H1 (cell line): Measurements from ENCODE around the gene CELA2A. TPM values are rescaled to one million over a fixed set of nuclear protein-coding genes. Genes with fewer than 3 reads are reported as not detected.

Experiments
- NRF1 ChIP-seq: IDR thresholded peaks from 2 replicates; pipeline ENCODE4 v1.6.1; 2011; ENCODE audit warnings: mild to moderate bottlenecking, low read depth, low read length, improper control_type of control experiment
- SAP30 ChIP-seq: fragments of 300-600 bp; sonication (generic); IDR thresholded peaks from 2 replicates; pipeline ENCODE4 v1.7.1; 2012; ENCODE audit warnings: low read length, moderate library complexity, mild to moderate bottlenecking, inconsistent platforms; ENCODE audit not compliant: insufficient read depth, insufficient replicate concordance
- polyA plus RNA-seq, 7 experiments: library from polyadenylated mRNA; depleted of rRNA in 3 of 7; stranded (reverse) in 5 of 7; unstranded in 2 of 7; fragments of >200 nt in 5 of 7; fragments of 200-250 nt in 2 of 7; gene quantifications; 1 replicate in 5 of 7; 2 replicates in 1 of 7; 4 replicates in 1 of 7; pipeline versions ENCODE4 v1.2.1 to v1.2.3, GENCODE V29; 2011 to 2013; ENCODE audit warnings: missing spikeins in 2 of 7, mixed read lengths in 2 of 7
- total RNA-seq: library from RNA; stranded (reverse); fragmentation: NEBNext Ultra II Directional; extraction: Animal tissue kit (Norgen Biotek cat#: 25700); gene quantifications from 2 replicates; pipeline ENCODE4 v1.2.1, GENCODE V29; 2021

CELA2A gene
- total and polyA plus RNA-seq, 2 of the 8 experiments (the other 6 are each of a cell fraction or from before 2014, with no cell fraction given), result not detected

GRCh38 chr1:15418806-15419515 lies 37.6 kb upstream of the CELA2A start (continued):
- TF ChIP-seq SAP30 (no peak), NRF1 (no peak)
